Ectodermal cell (in vitro differentiated cells): ENCODE data around the gene RNF13. TPM values are rescaled to one million over a fixed set of nuclear protein-coding genes. Genes with fewer than 3 reads are reported as not detected.
A peak's percentile ranks its signal among the peaks of the same experiment; 100 is the strongest.

Experiments
- H3K27ac ChIP-seq: 2 replicates; pipeline ENCODE4 v1.7.0; 2013; ENCODE audit warnings: mild to moderate bottlenecking, low read depth, low read length; ENCODE audit not compliant: insufficient read depth, poor library complexity, severe bottlenecking
- H3K27me3 ChIP-seq: 2 replicates; pipeline ENCODE4 v1.7.0; 2013; ENCODE audit warnings: mild to moderate bottlenecking, low read length; ENCODE audit not compliant: insufficient read depth, control insufficient read depth, poor library complexity, severe bottlenecking
- H3K36me3 ChIP-seq: one replicate; pipeline ENCODE4 v1.7.0; 2013; ENCODE audit warnings: low read length; ENCODE audit not compliant: control insufficient read depth, insufficient read depth
- H3K4me1 ChIP-seq: one replicate; pipeline ENCODE4 v1.7.0; 2013; ENCODE audit warnings: low read length; ENCODE audit not compliant: control insufficient read depth, insufficient read depth
- H3K4me3 ChIP-seq: 2 replicates; pipeline ENCODE4 v1.7.0; 2013; ENCODE audit warnings: low read depth, low read length, control low read depth; ENCODE audit not compliant: insufficient read depth
- H3K9me3 ChIP-seq: 2 replicates; pipeline ENCODE4 v1.7.0; 2013; ENCODE audit warnings: mild to moderate bottlenecking, low read length, moderate library complexity; ENCODE audit not compliant: control insufficient read depth
- WGBS, 2 experiments: methylation state at CpG; one replicate each; pipeline ENCODE4 v1.1.7; 2013; ENCODE audit warnings: missing lambda C conversion rate in 2 of 2; 5-methylcytosine and 5-hydroxymethylcytosine counted together
- polyA plus RNA-seq, 4 experiments: library from polyadenylated mRNA; stranded (reverse); fragments of 50-300 nt; gene quantifications; one replicate each; pipeline ENCODE4 v1.2.3, GENCODE V29; 2013

The RNF13 gene, protein sequence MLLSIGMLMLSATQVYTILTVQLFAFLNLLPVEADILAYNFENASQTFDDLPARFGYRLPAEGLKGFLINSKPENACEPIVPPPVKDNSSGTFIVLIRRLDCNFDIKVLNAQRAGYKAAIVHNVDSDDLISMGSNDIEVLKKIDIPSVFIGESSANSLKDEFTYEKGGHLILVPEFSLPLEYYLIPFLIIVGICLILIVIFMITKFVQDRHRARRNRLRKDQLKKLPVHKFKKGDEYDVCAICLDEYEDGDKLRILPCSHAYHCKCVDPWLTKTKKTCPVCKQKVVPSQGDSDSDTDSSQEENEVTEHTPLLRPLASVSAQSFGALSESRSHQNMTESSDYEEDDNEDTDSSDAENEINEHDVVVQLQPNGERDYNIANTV
- 18.6 TPM for polyA plus RNA-seq (2013, experiment 1 of 4)
- polyA plus RNA-seq (2013, experiment 2 of 4), result 19.6 TPM
- 25.4 TPM for polyA plus RNA-seq (2013, experiment 3 of 4)
- polyA plus RNA-seq (2013, experiment 4 of 4), result 27.5 TPM

GRCh38 chr3:149812606-149813366 is at the start of gene RNF13:
Gene RNF13 (plus strand): TSS chr3:149813215. CDS start chr3:149846027, 32,812 bp downstream.
- H3K27me3 ChIP-seq, result no peaks in the 10 kb centered on the region
- 1% methylated on average over 56 of the region's 56 CpGs for WGBS, 2 experiments
- no peaks in the 10 kb centered on the region for H3K9me3 ChIP-seq
- peaks cover 6% of the 10 kb centered on the region for H3K4me1 ChIP-seq
- H3K27ac ChIP-seq, result peak within 1 kb of the TSS; percentile 74
- no peaks in the 10 kb centered on the region for H3K36me3 ChIP-seq
- H3K4me3 ChIP-seq, result peak within 1 kb of the TSS; percentile 78

DNA sequence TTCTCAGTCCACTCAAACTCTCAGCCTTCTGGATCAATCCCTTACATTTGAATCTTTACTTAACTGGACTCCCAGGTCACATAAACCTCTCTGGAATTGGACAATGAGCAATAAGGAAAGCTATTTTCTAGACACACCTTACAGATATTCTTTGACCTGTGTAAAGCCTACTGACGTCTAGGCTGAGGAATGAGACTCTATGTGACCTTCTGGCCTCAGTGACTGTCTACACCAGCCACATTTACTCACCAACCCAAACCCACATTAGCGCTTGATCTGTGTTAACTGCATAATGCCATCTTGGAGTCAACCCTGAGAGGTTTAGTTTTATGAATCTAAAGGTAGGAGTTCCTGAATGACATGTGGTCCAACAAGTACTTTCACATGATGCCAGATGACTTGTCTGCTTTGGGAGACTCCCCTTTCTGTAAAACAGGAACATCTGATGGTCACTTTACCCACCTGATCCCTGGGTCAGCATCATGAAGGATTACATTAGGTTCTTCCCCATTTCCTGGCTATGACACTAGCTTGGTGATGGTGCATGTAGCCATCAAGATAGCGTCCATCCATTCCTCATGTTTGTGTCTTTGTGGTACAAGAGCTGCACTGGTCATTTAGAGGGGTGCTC is 49.3 kb upstream of the RNF13 start:
- no peak overlapping the region for H3K4me3 ChIP-seq
- 85 to 92% methylated on average over 3 of the region's 3 CpGs for WGBS, 2 experiments
- peaks cover 24% of the 10 kb centered on the region for H3K27me3 ChIP-seq

DNA sequence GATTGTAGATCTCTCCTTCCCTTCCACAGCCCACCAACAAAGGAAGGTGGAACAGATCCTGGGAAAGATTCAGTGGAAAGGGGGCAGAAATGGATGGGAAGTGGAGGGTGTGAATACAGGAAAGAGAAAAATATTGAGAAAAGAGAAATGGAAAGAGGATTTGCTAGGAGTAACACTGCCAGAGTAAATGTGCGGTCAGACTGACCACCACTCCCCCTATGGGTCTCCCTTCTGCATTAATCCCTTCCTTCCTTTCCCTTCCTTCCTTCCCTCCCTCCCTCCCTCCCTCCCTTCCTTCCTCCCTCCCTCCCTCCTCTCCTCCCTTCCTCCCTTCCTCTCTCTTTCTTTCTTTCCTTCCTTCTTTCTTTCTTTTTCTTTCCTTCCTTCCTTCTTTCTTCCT is 48.7 kb upstream of the RNF13 start:
- peaks cover 24% of the 10 kb centered on the region for H3K27me3 ChIP-seq
- no peak overlapping the region for H3K4me3 ChIP-seq
- H3K27ac ChIP-seq, result no peak overlapping the region
- 56 to 60% methylated on average over 1 of the region's 1 CpG for WGBS, 2 experiments
- H3K9me3 ChIP-seq, result no peaks in the 10 kb centered on the region
- no peaks in the 10 kb centered on the region for H3K4me1 ChIP-seq
- H3K36me3 ChIP-seq, result no peaks in the 10 kb centered on the region

More for the DNA sequence above, 49.3 kb upstream of the RNF13 start:
- Histone ChIP-seq H3K4me1 (no peaks in the 10 kb centered on the region), H3K9me3 (no peaks in the 10 kb centered on the region), H3K27ac (no peak overlapping the region), H3K36me3 (no peaks in the 10 kb centered on the region)

- Histone ChIP-seq H3K27ac (no peak overlapping the region), H3K36me3 (no peaks in the 10 kb centered on the region), H3K4me1 (no peaks in the 10 kb centered on the region), H3K27me3 (peaks cover 24% of the 10 kb centered on the region), H3K4me3 (no peak overlapping the region), H3K9me3 (no peaks in the 10 kb centered on the region)
- 85 to 94% methylated on average over 1 of the region's 2 CpGs for WGBS, 2 experiments
Measured at GRCh38 chr3:149765762-149766334, 47.2 kb upstream of the RNF13 start.

DNA sequence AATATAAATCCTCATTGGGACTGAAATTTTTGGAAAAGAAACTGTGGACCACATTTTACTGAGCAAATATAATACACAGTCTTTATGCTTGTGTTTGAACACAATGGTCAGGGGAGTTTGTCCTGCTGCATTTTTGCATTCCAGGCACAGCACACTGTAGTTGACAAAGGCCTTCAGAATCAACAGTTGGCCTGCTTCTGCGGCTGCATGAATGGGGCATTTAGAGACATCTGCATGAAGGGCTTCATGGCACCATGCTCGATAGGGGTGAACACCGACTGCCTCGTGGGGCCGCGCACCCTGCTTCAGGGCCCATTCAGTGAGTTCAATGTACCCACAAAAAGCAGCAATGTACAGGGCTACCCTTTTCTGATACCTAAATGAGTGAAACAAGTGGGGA is 45.3 kb upstream of the RNF13 start:
- no peaks in the 10 kb centered on the region for H3K9me3 ChIP-seq
- peaks cover 11% of the 10 kb centered on the region for H3K27me3 ChIP-seq
- no peak overlapping the region for H3K4me3 ChIP-seq
- WGBS, 2 experiments, result 86 to 91% methylated on average over 6 of the region's 6 CpGs
- H3K27ac ChIP-seq, result no peak overlapping the region
- no peaks in the 10 kb centered on the region for H3K36me3 ChIP-seq
- H3K4me1 ChIP-seq, result no peaks in the 10 kb centered on the region

GRCh38 chr3:149768704-149769103 is 44.3 kb upstream of the RNF13 start:
- WGBS, 2 experiments, result 92 to 96% methylated on average over 4 to 5 of the region's 6 CpGs

GRCh38 chr3:149770246-149770645 is 42.8 kb upstream of the RNF13 start:
- no peaks in the 10 kb centered on the region for H3K4me1 ChIP-seq

More at GRCh38 chr3:149768704-149769103, 44.3 kb upstream of the RNF13 start:
- H3K27ac ChIP-seq, result no peak overlapping the region
- no peak overlapping the region for H3K4me3 ChIP-seq
- H3K36me3 ChIP-seq, result no peaks in the 10 kb centered on the region
- H3K27me3 ChIP-seq, result peaks cover 1% of the 10 kb centered on the region
- H3K9me3 ChIP-seq, result no peaks in the 10 kb centered on the region
- H3K4me1 ChIP-seq, result no peaks in the 10 kb centered on the region

DNA sequence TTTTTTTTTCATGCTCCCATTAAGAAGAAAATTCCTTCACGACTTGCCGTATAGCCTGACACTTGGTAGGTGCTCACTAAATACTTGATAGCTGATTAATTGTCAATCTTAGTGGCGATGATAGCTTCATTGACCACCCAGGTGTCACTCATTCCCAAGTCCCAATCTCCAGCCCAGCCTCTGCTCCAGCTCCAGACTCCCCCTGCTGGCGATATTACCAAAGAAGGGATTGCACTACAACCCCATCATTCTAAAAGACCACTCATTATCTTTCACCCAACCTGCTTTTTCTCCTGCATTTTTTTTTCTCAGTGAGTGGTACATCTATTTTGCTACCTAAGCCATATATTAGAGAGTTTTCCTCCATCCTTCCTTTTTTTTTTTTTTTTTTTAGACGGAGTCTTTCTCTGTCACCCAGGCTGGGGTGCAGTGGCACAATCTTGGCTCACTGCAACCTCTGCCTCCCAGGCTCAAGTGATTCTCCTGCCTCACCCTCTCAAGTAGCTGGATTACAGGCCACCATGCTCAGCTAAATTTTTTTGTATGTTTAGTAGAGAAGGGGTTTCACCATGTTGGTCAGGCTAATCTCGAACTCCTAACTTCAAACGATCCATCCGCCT is 41.3 kb upstream of the RNF13 start:
- H3K27me3 ChIP-seq, result no peaks in the 10 kb centered on the region
- no peak overlapping the region for H3K27ac ChIP-seq
- H3K4me1 ChIP-seq, result no peaks in the 10 kb centered on the region
- WGBS, 2 experiments, result 53 to 54% methylated on average over 7 to 8 of the region's 8 CpGs
- no peaks in the 10 kb centered on the region for H3K36me3 ChIP-seq
- H3K4me3 ChIP-seq, result no peak overlapping the region
- no peaks in the 10 kb centered on the region for H3K9me3 ChIP-seq

More at GRCh38 chr3:149770246-149770645, 42.8 kb upstream of the RNF13 start:
- 91% methylated on average over 2 of the region's 2 CpGs; no CpG with 5 or more reads in 1 of the 2 experiments for WGBS, 2 experiments
- no peaks in the 10 kb centered on the region for H3K27me3 ChIP-seq
- no peaks in the 10 kb centered on the region for H3K9me3 ChIP-seq
- H3K4me3 ChIP-seq, result no peak overlapping the region
- H3K27ac ChIP-seq, result no peak overlapping the region
- H3K36me3 ChIP-seq, result no peaks in the 10 kb centered on the region

GRCh38 chr3:149772861-149773260 is 40.2 kb upstream of the RNF13 start:
- Histone ChIP-seq H3K9me3 (no peaks in the 10 kb centered on the region), H3K36me3 (no peaks in the 10 kb centered on the region), H3K27ac (no peak overlapping the region), H3K4me1 (no peaks in the 10 kb centered on the region), H3K27me3 (no peaks in the 10 kb centered on the region), H3K4me3 (no peak overlapping the region)
- WGBS, 2 experiments, result 80 to 85% methylated on average over 2 of the region's 2 CpGs
